Endothelial cell of umbilical vein (primary cell): ENCODE results near the gene HS6ST2. TPM values are rescaled to one million over a fixed set of nuclear protein-coding genes. Genes with fewer than 3 reads are reported as not detected.

ENCODE experiments used
- BruUV-seq: library from RNA; stranded (reverse); fragments of 400-500 nt; replicated peaks from 2 replicates; lab custom pipeline; 2021; lab: Mats Ljungman, UMichigan
- CTCF ChIA-PET: fragments of 300-600, 350-600 bp; sonication (Branson Sonifier 250); formaldehyde crosslinking; loops from one replicate; lab custom pipeline; 2021; ENCODE audit warnings: antibody characterized with exemption, inconsistent platforms; lab: Charles Lee
- POLR2A ChIA-PET: fragments of 300-600, 350-600 bp; sonication (Branson Sonifier 250); formaldehyde crosslinking; loops from one replicate; lab custom pipeline; 2021; ENCODE audit warnings: antibody characterized with exemption, inconsistent platforms; lab: Charles Lee
- DNase-seq: peaks from one replicate; pipeline ENCODE4 v3.0.0-alpha.2; 2011; ENCODE audit warnings: low read depth, low spot score
- FAIRE-seq: peaks from 2 replicates; lab custom pipeline; 2011; peaks lifted over from hg19 to GRCh38; lab: Jason Lieb, UNC
- H2AFZ ChIP-seq: 2 replicates; pipeline ENCODE4 v1.6.0; 2012; ENCODE audit warnings: low read depth, low read length, control low read depth, inconsistent platforms
- H3K27ac ChIP-seq: 2 replicates; pipeline ENCODE4 v1.5.1; 2011; ENCODE audit warnings: low read depth, mild to moderate bottlenecking, control low read depth, low read length, moderate library complexity; ENCODE audit not compliant: insufficient read depth
- H3K27me3 ChIP-seq, 2 experiments: 2 replicates each; pipeline versions ENCODE4 v1.6.0 to v1.6.1; 2011; ENCODE audit warnings: low read length in 2 of 2, mixed read lengths in 1 of 2; ENCODE audit not compliant: control insufficient read depth in 2 of 2, insufficient read depth in 2 of 2
- H3K36me3 ChIP-seq, 2 experiments: 2 replicates in 1 of 2; 3 replicates in 1 of 2; pipeline ENCODE4 v1.5.1; 2011; ENCODE audit warnings: low read length in 2 of 2, mild to moderate bottlenecking in 1 of 2, moderate library complexity in 1 of 2; ENCODE audit not compliant: control insufficient read depth in 2 of 2, insufficient read depth in 2 of 2; ENCODE audit errors: extremely low read depth in 1 of 2
- H3K4me1 ChIP-seq: 3 replicates; pipeline ENCODE4 v1.5.1; 2011; ENCODE audit warnings: mild to moderate bottlenecking, low read length; ENCODE audit not compliant: control insufficient read depth, insufficient read depth; ENCODE audit errors: extremely low read depth
- H3K4me2 ChIP-seq: 2 replicates; pipeline ENCODE4 v1.6.1; 2011; ENCODE audit warnings: low read length, control low read depth, mixed read lengths; ENCODE audit not compliant: insufficient read depth
- H3K4me3 ChIP-seq, 3 experiments: fragments of 200-600 bp in 1 of 3; sonication (generic), shearing (Covaris generic) in 1 of 3; replicated peaks in 1 of 3; 2 replicates each; pipeline ENCODE4 v1.5.1; 2011 to 2016; ENCODE audit warnings: control low read depth in 3 of 3, low read length in 3 of 3, mild to moderate bottlenecking in 2 of 3, inconsistent platforms in 1 of 3, low read depth in 1 of 3, moderate library complexity in 1 of 3; ENCODE audit not compliant: insufficient read depth in 1 of 3
- H3K79me2 ChIP-seq: 2 replicates; pipeline ENCODE4 v1.6.0; 2012; ENCODE audit warnings: low read length, inconsistent platforms; ENCODE audit not compliant: control insufficient read depth, insufficient read depth
- H3K9ac ChIP-seq: replicated peaks from 2 replicates; pipeline ENCODE3; 2011; ENCODE audit warnings: low read length, control low read depth; ENCODE audit not compliant: insufficient read depth; ENCODE audit errors: extremely low read depth
- H3K9me1 ChIP-seq: replicated peaks from 3 replicates; pipeline ENCODE4 v1.6.0; 2011; ENCODE audit warnings: mild to moderate bottlenecking, low read length; ENCODE audit not compliant: control insufficient read depth, insufficient read depth; ENCODE audit errors: extremely low read depth
- H3K9me3 ChIP-seq: replicated peaks from 2 replicates; pipeline ENCODE4 v1.5.1; 2012; ENCODE audit warnings: low read length, inconsistent platforms; ENCODE audit not compliant: control insufficient read depth, insufficient read depth
- H4K20me1 ChIP-seq: replicated peaks from 2 replicates; pipeline ENCODE3; 2011; ENCODE audit warnings: mild to moderate bottlenecking, low read length; ENCODE audit not compliant: control insufficient read depth, insufficient read depth; ENCODE audit errors: extremely low read depth
- EZH2 ChIP-seq: IDR thresholded peaks from 2 replicates; pipeline ENCODE4 v1.6.1; 2012; ENCODE audit warnings: borderline replicate concordance, low read depth, mild to moderate bottlenecking, moderate library complexity, low read length, inconsistent platforms; ENCODE audit not compliant: severe bottlenecking
- FOS ChIP-seq: IDR thresholded peaks from 2 replicates; pipeline ENCODE4 v1.6.1; 2011; ENCODE audit warnings: mild to moderate bottlenecking, low read length, moderate library complexity, borderline replicate concordance; ENCODE audit not compliant: insufficient read depth
- GATA2 ChIP-seq: IDR thresholded peaks from 2 replicates; pipeline ENCODE4 v1.7.0; 2011; ENCODE audit warnings: low read depth, mild to moderate bottlenecking, moderate library complexity, mixed read lengths, low read length; ENCODE audit not compliant: insufficient read length, insufficient read depth
- JUN ChIP-seq: IDR thresholded peaks from 2 replicates; pipeline ENCODE4 v1.6.1; 2011; ENCODE audit warnings: borderline replicate concordance, low read depth; ENCODE audit not compliant: insufficient read length, insufficient read depth
- MYC ChIP-seq: IDR thresholded peaks from one replicate; pipeline ENCODE4 v1.6.1; 2011; ENCODE audit warnings: mild to moderate bottlenecking, low read depth, low read length
- POLR2A ChIP-seq: IDR thresholded peaks from 2 replicates; pipeline ENCODE4 v1.6.1; 2012; ENCODE audit warnings: low read depth, mild to moderate bottlenecking, control low read depth, low read length
- POLR2AphosphoS5 ChIP-seq: IDR thresholded peaks from 2 replicates; pipeline ENCODE4 v1.6.1; 2012; ENCODE audit warnings: low read depth, mild to moderate bottlenecking, control low read depth, low read length, moderate library complexity; ENCODE audit not compliant: insufficient read depth
- dilution Hi-C: fragments of 300-500 bp; cut with MboI; formaldehyde crosslinking; loops from one replicate; pipeline ENCODE4 v1.15.0; 2019; ENCODE audit warnings: low sequenced_read_pairs; ENCODE audit not compliant: extremely low pct_ligation_motif_present
- intact Hi-C: fragments of 100-400 bp; cut with micrococcal nuclease; formaldehyde crosslinking; loops from one replicate; pipeline ENCODE4 v1.10.0; 2022
- polyA plus RNA-seq, 4 experiments: library from polyadenylated mRNA; depleted of rRNA in 3 of 4; stranded (reverse) in 3 of 4; unstranded in 1 of 4; fragments of >200 nt; gene quantifications; 2 replicates each; pipeline versions ENCODE4 v1.2.1 to v1.2.3, GENCODE V29; 2011 to 2012; ENCODE audit warnings: missing spikeins in 1 of 4
- total RNA-seq: library from RNA; stranded (reverse); gene quantifications from 2 replicates; pipeline ENCODE4 v1.2.3, GENCODE V29; 2021
- TF ChIP-seq, protein P1 (sequence below), 2 donors: IDR thresholded peaks; 1 replicate in 1 of 2; 2 replicates in 1 of 2; pipeline ENCODE4 v1.5.1; 2011; ENCODE audit warnings: low read length in 2 of 2, mild to moderate bottlenecking in 2 of 2, moderate library complexity in 2 of 2, control low read depth in 1 of 2, inconsistent platforms in 1 of 2, low read depth in 1 of 2; ENCODE audit not compliant: insufficient read depth in 1 of 2; ENCODE audit errors: extremely low read depth in 1 of 2
- TF ChIP-seq, protein P2 (sequence below): IDR thresholded peaks from 2 replicates; pipeline ENCODE4 v1.6.1; 2011; ENCODE audit not compliant: insufficient read depth, insufficient read length

Gene HS6ST2
- total and polyA plus RNA-seq, 2 donors (not counting 3 experiments of a cell fraction or from before 2014, with no cell fraction given), result 0.49 to 0.84 TPM

DNA sequence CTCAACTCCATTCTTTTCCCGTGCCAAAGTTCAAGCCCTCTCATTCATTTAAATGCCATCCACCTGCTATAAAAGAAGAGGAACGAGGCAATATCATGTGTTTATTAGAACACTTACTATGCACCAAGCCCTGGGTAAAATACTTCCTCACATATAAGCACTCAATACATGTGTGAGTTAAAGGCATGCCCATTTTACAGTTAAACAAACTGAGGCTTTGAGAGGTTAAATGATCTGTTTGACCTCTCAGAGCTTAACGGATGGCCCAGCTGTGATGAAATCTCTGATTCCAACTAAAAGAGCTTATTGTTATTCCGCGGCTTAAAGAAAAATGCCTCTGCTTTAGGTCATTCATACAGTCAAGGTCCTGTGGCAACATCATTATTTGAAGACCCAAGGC is 124.3 kb downstream of the HS6ST2 start:
- Histone ChIP-seq H2AFZ (no peak overlapping the region), H3K9ac (no peak overlapping the region), H3K4me3 (no peak overlapping the region), H3K9me3 (no peaks in the 10 kb centered on the region), H4K20me1 (no peaks in the 10 kb centered on the region), H3K4me2 (no peak overlapping the region), H3K9me1 (no peaks in the 10 kb centered on the region), H3K27me3 (no peaks in the 10 kb centered on the region), H3K27ac (no peak overlapping the region), H3K79me2 (no peaks in the 10 kb centered on the region), H3K36me3 (no peaks in the 10 kb centered on the region), H3K4me1 (peaks cover 22% of the 10 kb centered on the region)
- POLR2A ChIA-PET, result no interaction called here
- no peak for FAIRE-seq
- DNase-seq, result no peak
- no peak for TF ChIP-seq MYC
- no TSS peak for BruUV-seq
- dilution Hi-C loops (no loop called here), intact Hi-C loops (loop anchor here (10.0 kb wide), 1 partner anchor 349 kb away; the partner anchor contains the start of gene MBNL3)
- CTCF ChIA-PET, result no interaction called here

DNA sequence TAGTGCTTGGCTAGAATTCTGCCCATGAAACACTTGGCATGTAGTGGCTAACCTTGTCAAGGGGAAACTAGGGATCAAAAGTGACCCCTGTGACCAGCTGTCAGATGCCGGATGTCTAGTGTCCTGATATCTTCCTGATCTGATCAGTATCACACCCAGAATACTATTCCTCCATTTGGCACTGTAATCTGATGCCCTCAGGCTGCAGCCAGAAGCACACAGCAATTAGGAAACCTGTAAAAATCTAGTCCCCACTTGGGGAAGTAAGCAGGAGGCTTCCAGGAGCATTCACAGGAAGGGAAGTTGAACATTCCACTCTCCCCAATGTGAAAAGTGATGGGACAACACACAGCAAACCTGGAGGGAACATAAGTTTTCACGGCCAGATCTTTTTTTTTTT is 125.1 kb downstream of the HS6ST2 start:
- CTCF ChIA-PET, result no interaction called here

More for the DNA sequence above, 125.1 kb downstream of the HS6ST2 start:
- POLR2A ChIA-PET, result no interaction called here
- no peak for TF ChIP-seq MYC
- no peak for TF ChIP-seq POLR2AphosphoS5
- TF ChIP-seq, protein P1, sequence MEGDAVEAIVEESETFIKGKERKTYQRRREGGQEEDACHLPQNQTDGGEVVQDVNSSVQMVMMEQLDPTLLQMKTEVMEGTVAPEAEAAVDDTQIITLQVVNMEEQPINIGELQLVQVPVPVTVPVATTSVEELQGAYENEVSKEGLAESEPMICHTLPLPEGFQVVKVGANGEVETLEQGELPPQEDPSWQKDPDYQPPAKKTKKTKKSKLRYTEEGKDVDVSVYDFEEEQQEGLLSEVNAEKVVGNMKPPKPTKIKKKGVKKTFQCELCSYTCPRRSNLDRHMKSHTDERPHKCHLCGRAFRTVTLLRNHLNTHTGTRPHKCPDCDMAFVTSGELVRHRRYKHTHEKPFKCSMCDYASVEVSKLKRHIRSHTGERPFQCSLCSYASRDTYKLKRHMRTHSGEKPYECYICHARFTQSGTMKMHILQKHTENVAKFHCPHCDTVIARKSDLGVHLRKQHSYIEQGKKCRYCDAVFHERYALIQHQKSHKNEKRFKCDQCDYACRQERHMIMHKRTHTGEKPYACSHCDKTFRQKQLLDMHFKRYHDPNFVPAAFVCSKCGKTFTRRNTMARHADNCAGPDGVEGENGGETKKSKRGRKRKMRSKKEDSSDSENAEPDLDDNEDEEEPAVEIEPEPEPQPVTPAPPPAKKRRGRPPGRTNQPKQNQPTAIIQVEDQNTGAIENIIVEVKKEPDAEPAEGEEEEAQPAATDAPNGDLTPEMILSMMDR (IDR thresholded peaks at IDR 0.05; ENCODE audit: extremely low read depth in 1 of 2, insufficient read depth in 1 of 2, low read depth in 1 of 2, low read length in 2 of 2), result no peak
- no peak for TF ChIP-seq GATA2
- no peak for TF ChIP-seq JUN
- TF ChIP-seq EZH2, result no peak
- TF ChIP-seq FOS, result no peak
- TF ChIP-seq, protein P2, sequence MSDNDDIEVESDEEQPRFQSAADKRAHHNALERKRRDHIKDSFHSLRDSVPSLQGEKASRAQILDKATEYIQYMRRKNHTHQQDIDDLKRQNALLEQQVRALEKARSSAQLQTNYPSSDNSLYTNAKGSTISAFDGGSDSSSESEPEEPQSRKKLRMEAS, result no peak
- TF ChIP-seq POLR2A, result no peak
- no peak overlapping the region for H3K27ac ChIP-seq
- no peaks in the 10 kb centered on the region for H3K27me3 ChIP-seq
- dilution Hi-C loops (no loop called here), intact Hi-C loops (loop anchor here (10.0 kb wide), 1 partner anchor 349 kb away; the partner anchor contains the start of gene MBNL3)
- H3K79me2 ChIP-seq, result no peaks in the 10 kb centered on the region
- H3K9me1 ChIP-seq, result no peaks in the 10 kb centered on the region
- no peaks in the 10 kb centered on the region for H4K20me1 ChIP-seq
- no peak for FAIRE-seq
- H3K9me3 ChIP-seq, result no peaks in the 10 kb centered on the region
- no peak overlapping the region for H3K4me2 ChIP-seq
- peak; percentile 6 for DNase-seq
- no TSS peak for BruUV-seq
- H3K9ac ChIP-seq, result no peak overlapping the region
- no peaks in the 10 kb centered on the region for H3K36me3 ChIP-seq
- H2AFZ ChIP-seq, result no peak overlapping the region
- H3K4me3 ChIP-seq, result no peak overlapping the region
- peaks cover 22% of the 10 kb centered on the region for H3K4me1 ChIP-seq
